Uterus (tissue), 4 donors: Measurements from ENCODE around the gene XXYLT1. TPM values are rescaled to one million over a fixed set of nuclear protein-coding genes. Genes with fewer than 3 reads are reported as not detected.
"Not testable (repeated sequence)": the region's sequence is repeated elsewhere in the genome, so short reads cannot be mapped to it uniquely, and the experiment has no call there.

Experiments used
- DNase-seq, 2 donors: peaks; one replicate each; pipeline ENCODE4 v3.0.0-alpha.2; 2019 to 2020
- H3K27ac ChIP-seq, 2 donors: fragments of 200-600 bp; sonication (generic); 1 replicate in 1 of 2; 2 replicates in 1 of 2; pipeline ENCODE4 v1.5.1; 2016 to 2018
- H3K27me3 ChIP-seq, 2 donors: fragments of 200-600 bp; sonication (generic); one replicate each; pipeline ENCODE4 v1.5.1; 2018 to 2019; ENCODE audit warnings: control low read depth in 1 of 2
- H3K36me3 ChIP-seq, 2 donors: fragments of 200-600 bp; sonication (generic); one replicate each; pipeline ENCODE4 v1.5.1; 2019; ENCODE audit warnings: control low read depth in 1 of 2
- H3K4me1 ChIP-seq, 2 donors: fragments of 200-600 bp; sonication (generic); one replicate each; pipeline ENCODE4 v1.5.1; 2018 to 2019; ENCODE audit warnings: control low read depth in 1 of 2
- H3K4me3 ChIP-seq, 2 donors: fragments of 200-600 bp; sonication (generic); 1 replicate in 1 of 2; 2 replicates in 1 of 2; pipeline ENCODE4 v1.5.1; 2018 to 2019; ENCODE audit warnings: mild to moderate bottlenecking in 1 of 2
- H3K9me3 ChIP-seq, 2 donors: fragments of 200-600 bp; sonication (generic); one replicate each; pipeline ENCODE4 v1.5.1; 2019; ENCODE audit warnings: control low read depth in 1 of 2
- POLR2A ChIP-seq, 2 donors: fragments of 450-650 bp; IDR thresholded peaks; one replicate each; pipeline ENCODE4 v1.6.1; 2016; ENCODE audit warnings: antibody characterized with exemption in 2 of 2, mild to moderate bottlenecking in 1 of 2, moderate library complexity in 1 of 2
- intact Hi-C: fragments of 100-400 bp; cut with DNase I; formaldehyde crosslinking; loops from one replicate; pipeline ENCODE4 v1.15.1; 2023; ENCODE audit warnings: low total_unique reads
- total RNA-seq, 4 donors: library from RNA; depleted of rRNA in 3 of 4; stranded (reverse); fragments of >200 nt in 3 of 4; gene quantifications; one replicate each; pipeline versions ENCODE4 v1.1.0 to v1.2.4, GENCODE V29; 2014 to 2023
- TF ChIP-seq, protein P1 (sequence below), 4 experiments: fragments of 200-600 bp in 2 of 4; fragments of 450-650 bp in 2 of 4; sonication (generic) in 2 of 4; IDR thresholded peaks; one replicate each; pipeline ENCODE4 v1.5.1; 2016 to 2019; ENCODE audit warnings: antibody characterized with exemption in 4 of 4, mild to moderate bottlenecking in 2 of 4, moderate library complexity in 1 of 4
- donor health status: DM: yes; HTN: yes; CAD: no.

XXYLT1 gene
- total RNA-seq, 4 donors from 2014 or later: 10.6 to 52.5 (median 23.8) TPM

DNA sequence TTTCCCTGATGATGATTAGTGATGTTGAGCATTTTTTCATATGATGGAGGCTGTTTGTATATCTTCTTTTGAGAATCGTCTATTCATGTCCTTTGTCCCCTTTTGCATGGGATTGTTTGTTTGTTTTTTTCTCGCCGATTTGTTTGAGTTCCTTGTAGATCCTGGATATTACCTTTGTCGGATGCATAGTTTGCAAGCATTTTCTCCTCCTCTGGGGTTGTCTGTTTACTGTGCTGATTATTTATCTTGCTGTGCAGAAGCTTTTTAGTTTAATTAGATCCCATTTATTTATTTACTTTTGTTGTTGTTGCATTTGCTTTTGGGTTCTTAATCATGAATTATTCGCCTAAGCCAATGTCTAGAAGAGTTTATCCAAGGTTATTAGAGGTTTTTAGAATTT lies 232.8 kb downstream of the XXYLT1 start:
- Histone ChIP-seq H3K27me3 (no peaks in the 10 kb centered on the region), H3K4me3 (no peak overlapping the region), H3K4me1 (no peaks in the 10 kb centered on the region), H3K27ac (no peak overlapping the region), H3K9me3 (no peaks in the 10 kb centered on the region), H3K36me3 (no peaks in the 10 kb centered on the region)
- intact Hi-C loops: no loop called here
- no peak for TF ChIP-seq POLR2A (IDR thresholded peaks at IDR 0.05)
- TF ChIP-seq, protein P1, sequence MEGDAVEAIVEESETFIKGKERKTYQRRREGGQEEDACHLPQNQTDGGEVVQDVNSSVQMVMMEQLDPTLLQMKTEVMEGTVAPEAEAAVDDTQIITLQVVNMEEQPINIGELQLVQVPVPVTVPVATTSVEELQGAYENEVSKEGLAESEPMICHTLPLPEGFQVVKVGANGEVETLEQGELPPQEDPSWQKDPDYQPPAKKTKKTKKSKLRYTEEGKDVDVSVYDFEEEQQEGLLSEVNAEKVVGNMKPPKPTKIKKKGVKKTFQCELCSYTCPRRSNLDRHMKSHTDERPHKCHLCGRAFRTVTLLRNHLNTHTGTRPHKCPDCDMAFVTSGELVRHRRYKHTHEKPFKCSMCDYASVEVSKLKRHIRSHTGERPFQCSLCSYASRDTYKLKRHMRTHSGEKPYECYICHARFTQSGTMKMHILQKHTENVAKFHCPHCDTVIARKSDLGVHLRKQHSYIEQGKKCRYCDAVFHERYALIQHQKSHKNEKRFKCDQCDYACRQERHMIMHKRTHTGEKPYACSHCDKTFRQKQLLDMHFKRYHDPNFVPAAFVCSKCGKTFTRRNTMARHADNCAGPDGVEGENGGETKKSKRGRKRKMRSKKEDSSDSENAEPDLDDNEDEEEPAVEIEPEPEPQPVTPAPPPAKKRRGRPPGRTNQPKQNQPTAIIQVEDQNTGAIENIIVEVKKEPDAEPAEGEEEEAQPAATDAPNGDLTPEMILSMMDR (IDR thresholded peaks at IDR 0.05): no peak
- no peak for DNase-seq

DNA sequence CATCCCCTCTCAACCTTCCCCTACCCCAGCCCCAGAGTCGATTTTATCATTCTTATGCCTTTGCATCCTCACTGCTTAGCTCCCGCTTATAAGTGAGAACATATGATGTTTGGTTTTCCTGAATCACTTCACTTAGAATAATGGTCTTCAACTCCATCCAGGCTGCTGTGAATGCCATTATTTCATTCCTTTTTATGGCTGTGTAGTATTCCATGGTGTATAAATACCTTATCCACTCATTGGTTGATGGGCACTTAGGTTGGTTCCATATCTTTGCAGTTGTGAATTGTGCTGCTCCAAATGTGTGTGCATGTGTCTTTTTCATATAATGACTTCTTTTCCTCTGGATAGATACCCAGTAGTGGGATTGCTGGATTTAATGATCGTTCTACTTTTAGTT lies 233.4 kb downstream of the XXYLT1 start:
- DNase-seq, intact Hi-C loops, H3K4me3 ChIP-seq, H3K36me3 ChIP-seq, H3K27me3 ChIP-seq, H3K27ac ChIP-seq, H3K4me1 ChIP-seq, H3K9me3 ChIP-seq: not testable (repeated sequence)

DNA sequence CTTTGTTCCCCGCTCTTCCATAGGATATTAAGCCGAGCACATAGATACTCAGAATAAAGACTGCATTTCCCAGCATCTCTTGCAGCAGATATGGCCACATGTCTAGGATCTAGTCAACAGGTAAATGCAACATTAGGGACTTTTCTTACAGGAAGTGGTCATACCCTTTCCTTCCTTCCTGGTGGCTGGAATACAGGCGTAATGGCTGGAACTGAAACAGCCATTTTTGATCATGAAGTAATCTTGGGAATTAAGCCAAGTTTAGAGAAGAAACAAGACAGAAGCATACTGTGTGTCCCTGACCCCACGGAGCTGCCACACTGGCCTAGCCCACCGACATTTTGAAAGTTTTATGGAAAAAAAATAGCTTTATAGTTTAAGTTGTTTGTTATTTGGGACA lies 234.0 kb downstream of the XXYLT1 start:
- no peak for TF ChIP-seq POLR2A (IDR thresholded peaks at IDR 0.05)
- TF ChIP-seq, protein P1 (IDR thresholded peaks at IDR 0.05): no peak
- no peaks in the 10 kb centered on the region for H3K4me1 ChIP-seq
- H3K36me3 ChIP-seq: no peaks in the 10 kb centered on the region
- H3K27me3 ChIP-seq: no peaks in the 10 kb centered on the region
- no peak overlapping the region for H3K4me3 ChIP-seq
- no peaks in the 10 kb centered on the region for H3K9me3 ChIP-seq
- no peak overlapping the region for H3K27ac ChIP-seq
- intact Hi-C loops: no loop called here
- DNase-seq: no peak

DNA sequence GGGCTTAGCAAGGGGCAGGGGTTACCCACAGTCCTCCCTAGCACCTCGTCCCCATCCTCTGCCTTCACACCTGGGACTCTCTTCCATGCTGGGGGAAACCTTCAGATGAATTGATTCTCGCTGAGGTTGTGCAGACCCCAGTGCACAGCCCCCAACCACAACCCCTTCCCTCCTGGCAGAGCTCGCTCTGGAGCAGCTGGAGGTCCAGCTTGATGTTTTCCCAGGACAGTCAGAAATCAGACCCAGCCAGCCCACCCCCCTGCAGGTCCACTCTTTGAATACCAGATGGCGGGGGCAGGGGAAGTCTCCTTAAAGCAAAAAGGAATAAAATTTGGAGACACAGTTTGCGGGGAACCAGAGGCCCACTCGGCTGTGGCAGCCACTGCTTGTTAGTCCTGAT lies 234.4 kb downstream of the XXYLT1 start:
- H3K36me3 ChIP-seq: no peaks in the 10 kb centered on the region
- TF ChIP-seq POLR2A (IDR thresholded peaks at IDR 0.05): no peak
- TF ChIP-seq, protein P1 (IDR thresholded peaks at IDR 0.05): no peak
- no peak for DNase-seq
- H3K4me3 ChIP-seq: no peak overlapping the region
- no peaks in the 10 kb centered on the region for H3K27me3 ChIP-seq
- intact Hi-C loops: no loop called here
- no peaks in the 10 kb centered on the region for H3K4me1 ChIP-seq
- no peak overlapping the region for H3K27ac ChIP-seq
- no peaks in the 10 kb centered on the region for H3K9me3 ChIP-seq

DNA sequence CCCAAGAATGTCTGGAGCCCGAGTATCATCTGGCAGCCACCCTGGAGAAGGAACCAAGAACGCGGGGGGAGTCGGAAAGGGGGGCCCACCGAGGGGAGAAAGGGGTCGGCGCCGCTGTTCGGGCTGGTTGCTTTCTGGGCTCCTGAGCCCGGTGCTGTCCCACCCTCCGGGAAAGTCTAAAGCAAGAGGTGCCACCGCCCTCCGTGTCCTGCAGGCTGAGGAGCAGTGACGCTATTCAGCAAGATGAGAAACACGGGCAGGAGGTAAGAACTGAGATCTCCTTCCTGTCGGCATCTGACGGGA lies 234.8 kb downstream of the XXYLT1 start:
- H3K9me3 ChIP-seq: no peaks in the 10 kb centered on the region
- H3K4me1 ChIP-seq: no peaks in the 10 kb centered on the region
- TF ChIP-seq, protein P1 (IDR thresholded peaks at IDR 0.05): no peak
- TF ChIP-seq POLR2A (IDR thresholded peaks at IDR 0.05): no peak
- H3K27ac ChIP-seq: no peak overlapping the region
- intact Hi-C loops: no loop called here
- no peak overlapping the region for H3K4me3 ChIP-seq
- H3K36me3 ChIP-seq: no peaks in the 10 kb centered on the region
- H3K27me3 ChIP-seq: no peaks in the 10 kb centered on the region
- no peak for DNase-seq
